DOHH2 (cell line): ENCODE results near the gene CFAP46.

ENCODE experiments used
- H3F3A ChIP-seq: fragments of 200-600 bp; sonication (generic), shearing (Covaris generic); 2 replicates; pipeline ENCODE4 v1.6.0; 2016; ENCODE audit warnings: antibody characterized with exemption, mild to moderate bottlenecking; ENCODE audit not compliant: control insufficient read depth, insufficient read depth
- H3K27ac ChIP-seq: fragments of 200-600 bp; sonication (generic); 2 replicates; pipeline ENCODE4 v1.5.1; 2014; ENCODE audit warnings: low read depth, mild to moderate bottlenecking, low read length, moderate library complexity
- H3K27me3 ChIP-seq: fragments of 200-600 bp; sonication (generic); 2 replicates; pipeline ENCODE4 v1.6.1; 2014; ENCODE audit warnings: mild to moderate bottlenecking, low read length, mixed read lengths; ENCODE audit not compliant: control insufficient read depth
- H3K36me3 ChIP-seq: fragments of 200-600 bp; sonication (generic); 2 replicates; pipeline ENCODE4 v1.6.1; 2014; ENCODE audit warnings: mild to moderate bottlenecking, low read length, moderate library complexity, mixed read lengths; ENCODE audit not compliant: control insufficient read depth
- H3K4me1 ChIP-seq: fragments of 200-600 bp; sonication (generic); 2 replicates; pipeline ENCODE4 v1.6.1; 2014; ENCODE audit warnings: mild to moderate bottlenecking, low read length, mixed read lengths; ENCODE audit not compliant: control insufficient read depth
- H3K4me2 ChIP-seq: fragments of 200-600 bp; sonication (generic); 2 replicates; pipeline ENCODE4 v1.6.0; 2014; ENCODE audit warnings: mild to moderate bottlenecking, low read length, moderate library complexity
- H3K4me3 ChIP-seq: fragments of 200-600 bp; sonication (generic); 2 replicates; pipeline ENCODE4 v1.5.1; 2014; ENCODE audit warnings: mild to moderate bottlenecking, low read length, mixed read lengths
- H3K79me2 ChIP-seq: fragments of 200-600 bp; sonication (generic); 2 replicates; pipeline ENCODE4 v1.6.1; 2014; ENCODE audit warnings: mild to moderate bottlenecking, low read length, mixed read lengths; ENCODE audit not compliant: control insufficient read depth
- H3K9me2 ChIP-seq: fragments of 200-600 bp; sonication (generic); replicated peaks from 2 replicates; pipeline ENCODE4 v1.6.1; 2014; ENCODE audit warnings: mild to moderate bottlenecking, low read length, mixed read lengths; ENCODE audit not compliant: control insufficient read depth
- H3K9me3 ChIP-seq: fragments of 200-600 bp; sonication (generic); 2 replicates; pipeline ENCODE4 v1.6.1; 2014; ENCODE audit warnings: antibody characterized with exemption, low read length, mixed read lengths; ENCODE audit not compliant: control insufficient read depth, insufficient read depth
- H4K20me1 ChIP-seq: fragments of 200-600 bp; sonication (generic); 2 replicates; pipeline ENCODE4 v1.6.0; 2014; ENCODE audit warnings: low read depth, mild to moderate bottlenecking, antibody characterized with exemption, low read length, moderate library complexity; ENCODE audit not compliant: control insufficient read depth, insufficient read depth
- EZH2phosphoT487 ChIP-seq: fragments of 200-600 bp; sonication (generic); IDR thresholded peaks from 2 replicates; pipeline ENCODE4 v1.6.1; 2017; ENCODE audit warnings: borderline replicate concordance, mild to moderate bottlenecking, antibody characterized with exemption, low read length, moderate library complexity, mixed read lengths
- TF ChIP-seq, protein P1 (sequence below): fragments of 200-600 bp; sonication (generic); IDR thresholded peaks from one replicate; pipeline ENCODE4 v1.5.1; 2014; ENCODE audit warnings: antibody characterized with exemption, mild to moderate bottlenecking, low read depth, low read length; ENCODE audit not compliant: poor library complexity, severe bottlenecking

CFAP46 gene

DNA sequence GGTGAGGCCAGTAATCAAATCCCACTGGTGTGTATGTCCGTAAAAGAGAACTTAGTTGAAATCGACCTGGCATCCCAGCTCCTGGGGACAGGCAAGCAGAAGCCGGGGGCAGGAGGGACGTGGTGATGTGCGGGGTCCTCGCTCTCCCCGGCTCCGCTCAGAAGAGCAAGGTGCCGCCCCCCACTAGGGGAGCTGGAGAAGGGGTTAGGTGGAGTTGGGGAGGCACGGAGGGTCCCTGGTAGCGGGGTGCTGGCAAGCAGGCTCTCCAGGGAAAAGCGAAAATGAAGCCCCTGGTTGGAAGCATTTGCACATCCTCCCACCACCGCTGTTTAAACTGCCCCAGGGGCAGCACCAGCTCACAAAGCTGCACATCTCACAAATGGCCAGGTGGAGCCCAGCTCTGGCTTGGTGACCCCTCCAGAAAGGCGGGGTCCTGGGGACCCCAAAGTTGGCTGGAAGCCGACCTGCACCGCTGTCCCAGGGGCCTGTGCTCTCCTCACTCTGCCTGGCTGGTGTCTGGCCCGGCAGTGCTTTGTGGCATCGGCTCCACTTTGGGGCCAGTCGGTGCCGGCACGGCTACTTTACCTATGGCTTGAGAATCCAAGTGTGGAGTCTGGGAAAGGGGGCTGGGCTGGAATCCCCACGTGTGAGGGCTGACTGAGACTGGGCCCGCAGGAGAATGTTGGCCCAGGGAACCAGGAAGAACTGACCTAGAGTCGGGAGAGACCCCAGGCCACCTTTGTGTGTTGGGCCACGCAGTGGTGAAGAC, 2.9 kb upstream of the CFAP46 start:
- no peak overlapping the region for H3K4me3 ChIP-seq
- no peaks in the 10 kb centered on the region for H3F3A ChIP-seq
- H4K20me1 ChIP-seq, result no peaks in the 10 kb centered on the region
- H3K4me1 ChIP-seq, result no peaks in the 10 kb centered on the region
- H3K27ac ChIP-seq, result no peak overlapping the region
- H3K79me2 ChIP-seq, result no peaks in the 10 kb centered on the region
- no peaks in the 10 kb centered on the region for H3K9me2 ChIP-seq
- H3K9me3 ChIP-seq, result no peaks in the 10 kb centered on the region
- H3K4me2 ChIP-seq, result no peak overlapping the region
- H3K27me3 ChIP-seq, result no peaks in the 10 kb centered on the region
- TF ChIP-seq, protein P1, sequence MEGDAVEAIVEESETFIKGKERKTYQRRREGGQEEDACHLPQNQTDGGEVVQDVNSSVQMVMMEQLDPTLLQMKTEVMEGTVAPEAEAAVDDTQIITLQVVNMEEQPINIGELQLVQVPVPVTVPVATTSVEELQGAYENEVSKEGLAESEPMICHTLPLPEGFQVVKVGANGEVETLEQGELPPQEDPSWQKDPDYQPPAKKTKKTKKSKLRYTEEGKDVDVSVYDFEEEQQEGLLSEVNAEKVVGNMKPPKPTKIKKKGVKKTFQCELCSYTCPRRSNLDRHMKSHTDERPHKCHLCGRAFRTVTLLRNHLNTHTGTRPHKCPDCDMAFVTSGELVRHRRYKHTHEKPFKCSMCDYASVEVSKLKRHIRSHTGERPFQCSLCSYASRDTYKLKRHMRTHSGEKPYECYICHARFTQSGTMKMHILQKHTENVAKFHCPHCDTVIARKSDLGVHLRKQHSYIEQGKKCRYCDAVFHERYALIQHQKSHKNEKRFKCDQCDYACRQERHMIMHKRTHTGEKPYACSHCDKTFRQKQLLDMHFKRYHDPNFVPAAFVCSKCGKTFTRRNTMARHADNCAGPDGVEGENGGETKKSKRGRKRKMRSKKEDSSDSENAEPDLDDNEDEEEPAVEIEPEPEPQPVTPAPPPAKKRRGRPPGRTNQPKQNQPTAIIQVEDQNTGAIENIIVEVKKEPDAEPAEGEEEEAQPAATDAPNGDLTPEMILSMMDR, result no peak
- no peak for TF ChIP-seq EZH2phosphoT487
- H3K36me3 ChIP-seq, result no peaks in the 10 kb centered on the region

DNA sequence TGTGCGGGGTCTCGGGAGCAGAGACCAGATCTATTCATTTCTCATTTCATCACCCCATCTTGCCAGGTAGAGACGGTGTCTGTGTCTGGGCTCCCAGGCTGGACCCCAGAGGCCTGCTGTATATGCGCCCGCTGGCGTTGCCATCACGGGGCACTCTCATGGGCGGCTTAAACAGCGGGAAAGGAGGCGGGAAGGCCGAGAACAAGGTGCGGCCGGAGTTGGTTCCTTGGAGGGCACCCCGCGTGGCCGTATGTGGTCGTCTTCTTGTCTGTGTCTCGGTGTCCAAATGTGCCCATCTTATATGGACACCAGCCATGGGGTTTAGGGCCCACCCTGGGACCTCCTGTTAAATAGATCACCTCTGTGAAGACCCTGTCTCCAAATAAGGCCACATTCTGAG, 2.1 kb upstream of the CFAP46 start:
- H3K4me1 ChIP-seq, result no peaks in the 10 kb centered on the region
- no peak overlapping the region for H3K27ac ChIP-seq
- no peaks in the 10 kb centered on the region for H4K20me1 ChIP-seq
- no peak overlapping the region for H3K4me2 ChIP-seq
- H3K4me3 ChIP-seq, result no peak overlapping the region
- H3K9me2 ChIP-seq, result no peaks in the 10 kb centered on the region
- no peaks in the 10 kb centered on the region for H3K36me3 ChIP-seq
- H3K27me3 ChIP-seq, result no peaks in the 10 kb centered on the region
- H3K9me3 ChIP-seq, result no peaks in the 10 kb centered on the region
- TF ChIP-seq EZH2phosphoT487, result no peak
- TF ChIP-seq, protein P1, result no peak
- no peaks in the 10 kb centered on the region for H3K79me2 ChIP-seq
- no peaks in the 10 kb centered on the region for H3F3A ChIP-seq

DNA sequence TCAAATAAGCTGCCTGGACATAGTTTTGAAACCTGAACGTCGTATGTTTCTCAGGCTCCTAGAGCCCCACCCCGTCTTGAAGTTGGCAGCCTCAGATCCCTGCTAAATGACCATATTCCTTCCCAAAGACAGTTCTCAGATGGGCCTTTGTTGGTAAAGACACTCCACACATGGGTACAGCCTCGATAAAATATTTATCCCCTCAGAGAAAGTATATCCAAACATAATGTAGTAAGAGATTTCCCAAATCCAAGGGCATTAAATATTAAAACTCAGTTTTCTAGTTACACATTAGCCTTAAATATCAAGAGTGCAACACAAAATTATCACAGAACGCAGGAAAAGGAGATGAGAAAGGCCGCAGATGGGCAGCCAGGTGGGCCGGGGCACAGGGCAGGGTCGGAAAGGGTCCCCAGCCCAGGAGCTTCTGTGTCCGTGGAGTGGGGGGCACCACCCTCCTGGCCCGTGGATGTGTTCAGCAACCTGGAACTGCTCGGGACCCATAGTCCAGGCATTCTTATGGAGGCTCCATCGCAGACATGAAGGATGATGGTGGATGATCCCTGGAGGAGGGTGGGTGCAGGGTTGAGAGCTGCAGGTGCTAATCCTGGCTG, 1.5 kb upstream of the CFAP46 start:
- no peak for TF ChIP-seq EZH2phosphoT487
- TF ChIP-seq, protein P1, result no peak
- Histone ChIP-seq H3K4me3 (no peak overlapping the region), H3K79me2 (no peaks in the 10 kb centered on the region), H3K9me3 (no peaks in the 10 kb centered on the region), H3K4me2 (no peak overlapping the region), H3K4me1 (no peaks in the 10 kb centered on the region), H3K36me3 (no peaks in the 10 kb centered on the region), H4K20me1 (no peaks in the 10 kb centered on the region), H3F3A (no peaks in the 10 kb centered on the region), H3K9me2 (no peaks in the 10 kb centered on the region), H3K27me3 (no peaks in the 10 kb centered on the region), H3K27ac (no peak overlapping the region)
